ENCODE data around the gene GOLGA8B.
"Not testable (repeated sequence)": the region's sequence is repeated elsewhere in the genome, so short reads cannot be mapped to it uniquely, and the experiment has no call there.

GOLGA8B gene

DNA sequence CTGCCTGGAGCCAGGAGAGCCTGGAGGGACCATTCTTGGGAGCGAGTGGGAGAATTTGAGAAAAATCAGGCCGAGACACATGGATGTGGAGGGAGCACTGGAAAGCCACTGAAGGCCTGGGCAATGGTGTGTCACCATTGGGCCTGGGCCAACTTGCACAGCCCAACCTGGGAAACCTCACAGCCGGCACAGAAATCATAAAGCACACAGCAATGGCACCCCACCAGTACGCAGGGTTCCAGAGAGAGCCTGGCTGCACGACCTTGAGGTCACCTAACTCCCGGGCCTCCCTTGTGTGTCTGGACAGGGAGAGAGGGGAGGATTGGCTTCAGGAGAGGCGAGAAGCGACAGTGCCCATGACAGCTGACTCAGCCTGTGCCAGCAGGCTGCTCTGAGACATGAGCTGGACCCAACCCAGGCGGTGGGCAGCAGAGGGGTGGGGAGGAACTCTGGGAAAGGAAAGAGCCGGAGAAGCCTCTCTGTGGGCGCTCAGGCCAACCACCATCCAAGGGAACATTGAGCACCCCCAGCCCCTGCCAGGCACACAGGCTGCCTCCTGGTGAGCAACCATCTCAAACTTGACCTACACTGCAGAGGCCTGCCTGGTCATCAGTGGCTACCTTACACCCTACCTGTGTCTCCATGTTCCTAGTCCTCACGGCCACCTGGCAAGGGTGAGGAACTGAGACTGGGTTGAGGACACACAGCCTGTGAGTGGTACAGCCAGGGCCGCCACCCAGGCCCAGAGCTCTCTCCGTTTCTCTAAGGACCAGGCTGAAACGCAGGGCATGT, 3.0 kb downstream of the GOLGA8B start:
- 94 to 97% methylated on average over 8 to 9 of the region's 15 CpGs for WGBS, 2 experiments (ENCODE audit: insufficient coverage in 2 of 2)
- H3K4me3 ChIP-seq (ENCODE audit: extremely low read depth, insufficient read depth, low read length, poor library complexity, severe bottlenecking); H3K36me3 ChIP-seq (ENCODE audit: control insufficient read depth, insufficient read depth, low read length); H3K9me3 ChIP-seq (ENCODE audit: control insufficient read depth, low read length); H3K4me1 ChIP-seq (ENCODE audit: control insufficient read depth, insufficient read depth, low read length, poor library complexity, severe bottlenecking); H3K27ac ChIP-seq (ENCODE audit: low read depth, low read length, severe bottlenecking): not testable (repeated sequence)

DNA sequence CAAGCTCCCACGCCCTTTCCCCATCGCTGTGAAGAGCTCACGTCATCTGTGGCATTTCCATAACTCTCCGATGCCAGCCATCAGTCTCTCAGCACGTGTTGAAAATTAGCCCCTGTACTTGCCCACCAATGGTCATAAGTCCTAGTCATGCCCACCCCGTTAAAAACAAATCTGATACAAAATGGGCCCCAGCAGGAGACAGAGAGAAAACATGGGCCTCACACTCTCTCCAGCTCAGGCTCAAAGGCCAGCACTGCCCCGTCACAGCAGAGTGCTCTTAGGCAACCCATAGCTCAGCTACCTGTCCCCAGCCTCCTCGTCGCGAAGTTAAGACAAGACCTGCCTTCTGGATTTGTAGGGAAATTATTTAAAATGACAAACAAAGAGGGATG, 5.2 kb downstream of the GOLGA8B start:
- Histone ChIP-seq H3K9me3 (ENCODE audit: control insufficient read depth, low read length) (no peaks in the 10 kb centered on the region), H3K36me3 (ENCODE audit: control insufficient read depth, insufficient read depth, low read length) (no peaks in the 10 kb centered on the region), H3K4me1 (ENCODE audit: control insufficient read depth, insufficient read depth, low read length, poor library complexity, severe bottlenecking) (peaks cover 3% of the 10 kb centered on the region), H3K27ac (ENCODE audit: low read depth, low read length, severe bottlenecking) (no peak overlapping the region), H3K4me3 (ENCODE audit: extremely low read depth, insufficient read depth, low read length, poor library complexity, severe bottlenecking) (no peak overlapping the region)
- WGBS, 2 experiments (ENCODE audit: insufficient coverage in 2 of 2) = 92 to 94% methylated on average over 7 to 10 of the region's 10 CpGs

DNA sequence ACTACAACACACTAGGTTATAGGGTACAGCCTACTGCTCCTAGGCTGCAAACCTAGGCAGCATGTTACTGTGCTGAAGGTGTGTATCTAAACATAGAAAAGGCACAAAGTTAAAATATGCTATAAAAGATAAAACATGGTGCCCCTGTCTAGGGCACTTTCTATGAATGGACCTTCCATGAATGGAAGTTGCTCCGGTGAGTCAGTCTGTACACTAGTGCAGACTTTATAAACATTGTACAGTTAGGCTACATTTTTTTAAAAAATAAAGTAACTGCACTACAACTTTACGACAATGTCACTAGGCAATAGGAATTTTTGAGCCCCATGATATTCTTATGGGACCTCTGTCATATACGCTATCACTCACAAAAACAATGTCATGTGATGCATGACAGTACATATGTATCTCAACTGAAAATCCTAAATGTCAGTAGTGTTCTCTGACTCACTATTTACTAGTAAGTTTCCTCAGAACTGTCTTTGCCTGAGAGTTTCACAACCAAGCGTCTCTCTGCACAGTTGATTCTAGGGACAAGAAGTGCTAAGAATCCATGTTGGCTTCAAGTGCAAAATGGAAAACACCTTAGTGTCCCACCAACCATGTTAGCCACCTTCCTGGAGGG, 5.7 kb downstream of the GOLGA8B start:
- not testable (repeated sequence) for H3K4me1 ChIP-seq (ENCODE audit: control insufficient read depth, insufficient read depth, low read length, poor library complexity, severe bottlenecking); H3K27ac ChIP-seq (ENCODE audit: low read depth, low read length, severe bottlenecking); H3K36me3 ChIP-seq (ENCODE audit: control insufficient read depth, insufficient read depth, low read length); H3K9me3 ChIP-seq (ENCODE audit: control insufficient read depth, low read length); H3K4me3 ChIP-seq (ENCODE audit: extremely low read depth, insufficient read depth, low read length, poor library complexity, severe bottlenecking)
- 100% methylated on average over 2 of the region's 4 CpGs for WGBS, 2 experiments (ENCODE audit: insufficient coverage in 2 of 2)

GRCh38 chr15:34575035-34575434, 8.4 kb downstream of the GOLGA8B start:
- H3K36me3 ChIP-seq (ENCODE audit: control insufficient read depth, insufficient read depth, low read length); H3K27ac ChIP-seq (ENCODE audit: low read depth, low read length, severe bottlenecking); H3K4me1 ChIP-seq (ENCODE audit: control insufficient read depth, insufficient read depth, low read length, poor library complexity, severe bottlenecking); H3K9me3 ChIP-seq (ENCODE audit: control insufficient read depth, low read length); H3K4me3 ChIP-seq (ENCODE audit: extremely low read depth, insufficient read depth, low read length, poor library complexity, severe bottlenecking): not testable (repeated sequence)
- 92% methylated on average over 2 of the region's 12 CpGs; no CpG with 5 or more reads in 1 of the 2 experiments for WGBS, 2 experiments (ENCODE audit: insufficient coverage in 2 of 2)

GRCh38 chr15:34572921-34573320, 10.5 kb downstream of the GOLGA8B start:
- H3K36me3 ChIP-seq (ENCODE audit: control insufficient read depth, insufficient read depth, low read length); H3K4me3 ChIP-seq (ENCODE audit: extremely low read depth, insufficient read depth, low read length, poor library complexity, severe bottlenecking); H3K9me3 ChIP-seq (ENCODE audit: control insufficient read depth, low read length); H3K4me1 ChIP-seq (ENCODE audit: control insufficient read depth, insufficient read depth, low read length, poor library complexity, severe bottlenecking); H3K27ac ChIP-seq (ENCODE audit: low read depth, low read length, severe bottlenecking): not testable (repeated sequence)
- WGBS, 2 experiments (ENCODE audit: insufficient coverage in 2 of 2) = 85 to 88% methylated on average over 3 to 4 of the region's 6 CpGs

- H3K4me1 ChIP-seq (ENCODE audit: control insufficient read depth, insufficient read depth, low read length, poor library complexity, severe bottlenecking); H3K4me3 ChIP-seq (ENCODE audit: extremely low read depth, insufficient read depth, low read length, poor library complexity, severe bottlenecking); H3K9me3 ChIP-seq (ENCODE audit: control insufficient read depth, low read length); H3K27ac ChIP-seq (ENCODE audit: low read depth, low read length, severe bottlenecking); H3K36me3 ChIP-seq (ENCODE audit: control insufficient read depth, insufficient read depth, low read length): not testable (repeated sequence)
- 87% methylated on average over 8 to 9 of the region's 13 CpGs for WGBS, 2 experiments (ENCODE audit: insufficient coverage in 2 of 2)
These were observed 11.3 kb downstream of the GOLGA8B start for GRCh38 chr15:34572019-34572641.

GRCh38 chr15:34569670-34570396, 13.6 kb downstream of the GOLGA8B start:
- not testable (repeated sequence) for H3K27ac ChIP-seq (ENCODE audit: low read depth, low read length, severe bottlenecking); H3K36me3 ChIP-seq (ENCODE audit: control insufficient read depth, insufficient read depth, low read length); H3K4me1 ChIP-seq (ENCODE audit: control insufficient read depth, insufficient read depth, low read length, poor library complexity, severe bottlenecking); H3K9me3 ChIP-seq (ENCODE audit: control insufficient read depth, low read length); H3K4me3 ChIP-seq (ENCODE audit: extremely low read depth, insufficient read depth, low read length, poor library complexity, severe bottlenecking)
- 100% methylated on average over 2 to 4 of the region's 4 CpGs for WGBS, 2 experiments (ENCODE audit: insufficient coverage in 2 of 2)

DNA sequence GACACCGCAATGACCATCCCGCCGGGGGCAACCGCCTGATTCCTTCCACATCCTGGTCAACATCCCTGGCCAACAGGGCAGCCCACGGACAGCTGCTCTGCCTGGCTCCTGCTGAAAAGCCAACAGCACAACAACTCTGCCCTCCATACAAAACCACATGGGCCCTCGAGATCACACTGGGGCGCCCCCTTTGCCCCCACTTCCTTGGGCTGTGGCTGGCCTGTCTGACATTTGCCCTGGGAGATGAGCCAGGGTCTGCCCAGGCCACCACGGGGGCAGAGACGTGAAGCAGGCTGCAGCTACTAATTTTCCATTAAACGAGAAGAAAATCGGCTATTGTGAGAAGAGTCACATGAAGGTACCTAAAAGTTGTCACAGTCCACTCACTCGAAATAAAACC, 16.3 kb downstream of the GOLGA8B start:
- WGBS, 2 experiments (ENCODE audit: insufficient coverage in 2 of 2) = 100% methylated on average over 2 of the region's 12 CpGs; no CpG with 5 or more reads in 1 of the 2 experiments
- H3K9me3 ChIP-seq (ENCODE audit: control insufficient read depth, low read length) = not testable (repeated sequence)

DNA sequence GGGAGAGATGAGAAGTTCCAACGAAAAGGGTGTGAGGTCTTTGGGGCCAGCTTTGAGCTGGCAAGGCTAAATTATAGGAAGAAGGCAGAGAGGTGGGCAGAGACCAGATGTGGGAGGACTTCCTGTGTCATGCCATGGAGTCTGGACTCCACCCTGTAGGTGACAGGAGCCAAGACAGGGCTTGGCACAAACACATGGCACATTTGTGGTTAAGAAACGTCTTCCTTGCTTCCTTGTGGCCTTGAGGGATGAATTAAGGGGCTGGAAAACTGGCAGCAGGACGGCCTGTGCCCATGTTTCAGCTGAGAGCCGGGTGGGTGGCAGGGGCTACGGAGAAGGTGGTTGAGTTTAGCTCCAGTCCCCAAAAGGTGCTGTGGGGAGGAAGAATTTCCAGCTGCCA, 18.7 kb downstream of the GOLGA8B start:
- H3K36me3 ChIP-seq (ENCODE audit: control insufficient read depth, insufficient read depth, low read length); H3K27ac ChIP-seq (ENCODE audit: low read depth, low read length, severe bottlenecking): not testable (repeated sequence)
- WGBS, 2 experiments (ENCODE audit: insufficient coverage in 2 of 2) = 95 to 96% methylated on average over 4 to 5 of the region's 5 CpGs

More for the DNA sequence above, 16.3 kb downstream of the GOLGA8B start:
- H3K36me3 ChIP-seq (ENCODE audit: control insufficient read depth, insufficient read depth, low read length); H3K4me3 ChIP-seq (ENCODE audit: extremely low read depth, insufficient read depth, low read length, poor library complexity, severe bottlenecking); H3K4me1 ChIP-seq (ENCODE audit: control insufficient read depth, insufficient read depth, low read length, poor library complexity, severe bottlenecking); H3K27ac ChIP-seq (ENCODE audit: low read depth, low read length, severe bottlenecking): not testable (repeated sequence)

DNA sequence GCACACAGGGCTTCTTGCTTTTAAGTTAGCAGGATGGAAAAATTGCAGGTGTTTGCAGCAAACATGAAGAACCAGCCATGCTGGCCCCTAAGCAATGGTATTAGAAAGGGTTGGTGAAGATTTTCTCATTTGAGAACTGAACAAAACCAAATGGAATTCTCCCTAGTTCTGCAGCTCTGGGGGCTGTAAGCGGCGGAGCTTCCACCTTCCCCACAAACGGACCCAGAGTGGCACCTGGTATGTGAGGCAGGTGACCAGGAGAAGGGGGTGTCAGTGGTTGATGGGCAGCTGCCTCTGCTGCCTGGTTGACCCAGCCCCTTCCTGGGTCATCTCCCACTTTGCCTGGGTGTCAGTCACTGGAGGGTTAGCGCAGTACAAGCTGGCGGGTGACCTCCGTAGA, 22.6 kb downstream of the GOLGA8B start:
- H3K9me3 ChIP-seq (ENCODE audit: control insufficient read depth, low read length); H3K4me1 ChIP-seq (ENCODE audit: control insufficient read depth, insufficient read depth, low read length, poor library complexity, severe bottlenecking); H3K4me3 ChIP-seq (ENCODE audit: extremely low read depth, insufficient read depth, low read length, poor library complexity, severe bottlenecking); H3K27ac ChIP-seq (ENCODE audit: low read depth, low read length, severe bottlenecking); H3K36me3 ChIP-seq (ENCODE audit: control insufficient read depth, insufficient read depth, low read length): not testable (repeated sequence)
- no CpG with 5 or more reads among the region's 6 CpGs for WGBS, 2 experiments (ENCODE audit: insufficient coverage in 2 of 2)

More for the DNA sequence above, 18.7 kb downstream of the GOLGA8B start:
- not testable (repeated sequence) for H3K9me3 ChIP-seq (ENCODE audit: control insufficient read depth, low read length); H3K4me3 ChIP-seq (ENCODE audit: extremely low read depth, insufficient read depth, low read length, poor library complexity, severe bottlenecking); H3K4me1 ChIP-seq (ENCODE audit: control insufficient read depth, insufficient read depth, low read length, poor library complexity, severe bottlenecking)

Measured in mesodermal cell (in vitro differentiated cells).